ENCODE measurements around the gene STK39.

STK39 gene

GRCh38 chr2:167962436-167963226 is 284.8 kb downstream of the STK39 start:
- no peak for DNase-seq (ENCODE audit: low read depth in 2 of 2, low spot score in 1 of 2)

DNA sequence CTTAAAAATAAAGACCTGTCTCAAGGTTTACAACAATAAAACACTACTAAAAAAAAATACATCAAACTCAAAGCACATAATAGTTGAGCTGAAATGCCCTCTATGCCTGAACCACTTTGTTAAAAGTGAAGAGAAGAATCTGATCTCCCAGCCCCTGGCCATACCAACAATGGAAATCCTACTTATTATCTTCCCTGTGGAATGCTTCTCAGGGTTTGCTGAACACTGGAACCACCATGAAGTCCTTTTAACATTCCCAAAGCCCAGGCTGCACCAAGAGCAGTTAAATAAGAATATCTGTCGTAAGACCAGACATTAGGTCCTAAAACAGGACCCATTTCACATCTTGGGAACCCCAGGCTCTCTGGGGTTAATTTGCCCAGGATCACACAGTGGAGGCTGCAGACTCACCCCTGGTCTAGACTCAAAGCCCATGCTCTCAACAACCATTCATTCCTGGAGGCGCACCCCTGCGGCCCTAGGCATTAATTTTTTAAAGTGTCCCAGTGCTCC is 285.8 kb downstream of the STK39 start:
- no peak for DNase-seq (ENCODE audit: low read depth in 2 of 2, low spot score in 1 of 2)

- DNase-seq (ENCODE audit: low read depth in 2 of 2, low spot score in 1 of 2), result no peak
Observed at GRCh38 chr2:167960089-167960747, 287.2 kb downstream of the STK39 start.

GRCh38 chr2:167957662-167958061 is 289.7 kb downstream of the STK39 start:
- no peak for DNase-seq (ENCODE audit: low read depth in 2 of 2, low spot score in 1 of 2)

DNA sequence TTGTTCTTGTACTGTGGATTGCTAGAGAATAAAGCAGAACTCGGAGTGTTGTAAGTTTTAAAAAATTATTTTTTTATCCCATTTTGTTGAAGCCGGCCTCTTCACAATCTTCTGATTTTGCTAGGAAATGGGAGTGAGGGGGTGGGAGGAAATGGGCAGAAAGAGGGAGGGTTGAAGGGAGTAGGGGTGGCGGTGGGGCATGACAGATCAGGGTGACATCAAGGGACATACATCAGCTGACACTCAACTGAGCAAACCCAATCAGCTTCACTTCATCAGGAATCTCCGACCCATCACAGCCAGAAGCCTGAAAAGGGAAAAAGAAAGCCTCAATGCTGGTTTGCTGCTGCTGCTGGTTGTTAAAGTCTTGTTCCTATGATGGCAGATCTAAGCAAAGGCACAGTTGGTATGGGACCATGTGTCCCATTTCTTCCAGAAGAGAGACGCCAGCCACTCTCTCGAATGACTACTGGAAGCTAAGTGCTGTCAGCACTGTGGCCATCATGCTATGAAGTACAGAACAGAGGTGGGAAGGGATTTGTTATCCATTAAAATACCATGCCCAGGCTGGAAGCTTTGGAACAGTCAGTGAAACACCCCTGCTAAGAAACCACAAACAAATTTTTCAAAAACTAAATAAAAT is 292.0 kb downstream of the STK39 start:
- DNase-seq (ENCODE audit: low read depth in 2 of 2, low spot score in 1 of 2), result no peak

GRCh38 chr2:167954495-167954894 is 292.9 kb downstream of the STK39 start:
- DNase-seq (ENCODE audit: low read depth in 2 of 2, low spot score in 1 of 2), result no peak

DNA sequence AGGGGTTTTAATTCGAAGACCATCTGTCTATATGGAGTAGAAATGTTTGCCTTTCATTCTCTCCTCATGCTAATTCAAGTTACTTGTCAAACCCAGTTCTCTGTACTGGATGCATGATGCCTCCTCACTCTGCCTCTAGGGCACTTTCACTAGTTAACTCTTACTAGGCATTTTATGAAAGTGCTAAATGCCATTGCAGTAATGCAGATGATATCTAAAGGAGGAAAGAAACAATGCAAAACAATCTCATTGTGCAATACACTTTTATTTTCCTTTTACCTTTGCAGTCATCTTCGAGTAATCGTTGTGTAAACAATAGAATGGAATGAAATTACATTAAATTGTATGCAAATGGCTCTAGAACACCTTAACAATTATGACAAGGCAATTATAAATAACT is 293.6 kb downstream of the STK39 start:
- DNase-seq (ENCODE audit: low read depth in 2 of 2, low spot score in 1 of 2), result no peak

- DNase-seq (ENCODE audit: low read depth in 2 of 2, low spot score in 1 of 2), result no peak
Observed at GRCh38 chr2:167950571-167950970, 296.8 kb downstream of the STK39 start.

DNA sequence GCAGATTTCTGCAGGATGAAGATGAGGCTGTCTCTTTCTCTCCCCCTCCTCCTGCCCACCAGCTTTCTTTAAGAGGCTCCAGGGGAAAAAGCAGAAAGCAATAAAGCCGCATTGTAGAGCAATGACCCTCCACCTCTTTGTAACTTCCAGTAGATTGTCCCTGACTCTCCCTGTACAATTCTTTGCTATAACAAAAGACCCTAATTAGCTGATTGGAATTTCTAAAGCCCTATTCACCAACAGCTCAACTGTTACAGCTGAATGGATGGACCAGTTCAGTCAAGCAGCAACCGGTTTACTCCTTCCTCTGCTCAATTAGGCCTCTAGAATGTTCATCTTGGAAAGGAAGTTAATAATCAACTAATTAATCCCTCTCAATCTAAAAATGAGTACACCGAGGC is 301.0 kb downstream of the STK39 start:
- DNase-seq (ENCODE audit: low read depth in 2 of 2, low spot score in 1 of 2), result no peak

DNA sequence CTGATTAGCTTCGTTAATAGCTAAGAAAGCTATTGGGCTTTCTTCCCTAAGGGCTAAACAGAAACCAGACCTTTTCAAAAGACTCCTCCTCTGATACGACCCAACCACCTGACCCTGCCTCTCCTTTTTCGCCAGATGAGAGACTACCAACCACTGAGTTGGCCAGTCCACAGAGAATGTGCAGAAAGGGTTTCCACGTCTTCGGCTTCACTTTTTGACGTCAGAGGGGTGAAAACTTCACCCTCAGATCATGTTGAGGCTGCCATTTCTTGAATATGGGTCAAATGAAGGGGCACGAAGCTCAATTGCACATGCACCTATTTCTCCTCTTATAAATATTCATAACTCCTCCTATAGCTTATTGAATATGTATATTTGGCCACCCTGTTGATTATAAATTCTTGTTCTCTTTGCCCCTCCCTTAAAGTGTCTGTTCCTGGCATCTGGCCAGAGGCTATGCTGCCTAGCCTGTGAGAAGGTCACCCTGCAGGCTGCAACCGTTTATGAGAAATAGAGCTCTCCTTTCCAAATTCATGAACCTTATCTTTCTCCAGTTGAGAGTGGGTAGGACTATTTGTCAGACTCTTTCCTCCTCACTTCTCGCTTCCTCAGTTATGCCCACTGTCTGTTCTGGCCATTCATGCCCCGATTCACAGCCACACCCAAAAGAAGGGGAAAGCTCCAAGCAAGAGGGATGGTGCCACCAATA is 301.6 kb downstream of the STK39 start:
- DNase-seq (ENCODE audit: low read depth in 2 of 2, low spot score in 1 of 2), result no peak

DNA sequence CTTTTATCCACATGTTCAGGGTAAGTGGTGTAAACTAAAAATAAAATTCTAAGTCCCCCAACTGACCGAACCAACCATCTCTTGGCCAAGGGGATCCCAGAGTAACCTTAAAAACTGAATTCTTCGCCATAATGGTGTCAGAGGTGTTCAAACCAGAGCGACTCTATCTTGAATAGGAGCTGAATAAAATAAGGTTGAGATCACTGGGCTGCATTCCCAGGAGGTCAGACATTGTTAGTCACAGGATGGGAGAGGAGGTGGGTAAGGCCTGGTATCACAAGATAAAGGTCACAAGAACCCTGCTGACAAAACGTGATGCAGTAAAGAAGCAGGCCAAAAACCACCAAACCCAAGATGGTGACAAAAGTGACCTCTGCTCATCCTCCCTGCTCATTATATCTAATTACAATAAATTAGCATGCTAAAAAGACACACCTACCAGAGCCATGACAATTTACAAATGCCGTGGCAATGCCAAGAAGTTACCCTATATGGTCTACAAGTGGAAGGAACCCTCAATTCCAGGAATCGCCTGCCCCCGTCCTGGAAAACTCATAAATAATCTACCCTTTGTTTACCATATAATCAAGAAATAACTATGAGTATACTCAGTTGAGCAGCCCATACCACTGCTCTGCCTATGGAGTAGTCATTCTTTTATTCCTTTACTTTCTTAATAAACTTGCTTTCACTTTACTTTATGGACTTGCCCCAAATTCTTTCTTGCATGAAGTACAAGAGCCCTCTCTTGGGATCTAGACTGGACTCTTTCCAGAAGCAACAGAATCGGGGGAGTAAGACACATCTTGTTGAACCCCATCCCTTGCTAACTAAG is 302.4 kb downstream of the STK39 start:
- DNase-seq (ENCODE audit: low read depth in 2 of 2, low spot score in 1 of 2), result no peak

GRCh38 chr2:167943897-167944296 is 303.5 kb downstream of the STK39 start:
- DNase-seq (ENCODE audit: low read depth in 2 of 2, low spot score in 1 of 2), result no peak

- no peak for DNase-seq (ENCODE audit: low read depth in 2 of 2, low spot score in 1 of 2)
Observed at GRCh38 chr2:167943368-167943767, 304.0 kb downstream of the STK39 start.

- DNase-seq (ENCODE audit: low read depth in 2 of 2, low spot score in 1 of 2), result no peak
Observed at GRCh38 chr2:167942366-167943081, 304.9 kb downstream of the STK39 start.

DNA sequence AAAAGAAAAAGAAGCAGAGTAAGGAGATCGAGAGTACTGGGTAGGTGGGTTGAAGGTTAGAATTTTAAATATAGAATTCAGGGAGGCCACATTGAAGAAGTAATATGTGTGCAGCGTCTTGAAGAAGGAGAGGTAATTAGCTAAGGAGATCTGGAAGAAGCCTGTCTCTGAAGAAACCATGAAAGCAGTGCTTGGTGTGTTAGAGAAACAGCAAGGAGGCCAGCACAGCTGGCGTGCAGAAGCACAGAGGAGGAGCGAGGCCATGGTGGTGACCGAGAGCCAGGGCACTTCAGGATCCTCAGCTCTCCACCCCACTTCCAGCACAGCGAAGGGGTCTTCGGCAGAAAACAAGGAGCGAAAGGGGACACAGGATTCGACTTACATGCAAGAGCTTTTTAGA is 305.8 kb downstream of the STK39 start:
- DNase-seq (ENCODE audit: low read depth in 2 of 2, low spot score in 1 of 2), result no peak

DNA sequence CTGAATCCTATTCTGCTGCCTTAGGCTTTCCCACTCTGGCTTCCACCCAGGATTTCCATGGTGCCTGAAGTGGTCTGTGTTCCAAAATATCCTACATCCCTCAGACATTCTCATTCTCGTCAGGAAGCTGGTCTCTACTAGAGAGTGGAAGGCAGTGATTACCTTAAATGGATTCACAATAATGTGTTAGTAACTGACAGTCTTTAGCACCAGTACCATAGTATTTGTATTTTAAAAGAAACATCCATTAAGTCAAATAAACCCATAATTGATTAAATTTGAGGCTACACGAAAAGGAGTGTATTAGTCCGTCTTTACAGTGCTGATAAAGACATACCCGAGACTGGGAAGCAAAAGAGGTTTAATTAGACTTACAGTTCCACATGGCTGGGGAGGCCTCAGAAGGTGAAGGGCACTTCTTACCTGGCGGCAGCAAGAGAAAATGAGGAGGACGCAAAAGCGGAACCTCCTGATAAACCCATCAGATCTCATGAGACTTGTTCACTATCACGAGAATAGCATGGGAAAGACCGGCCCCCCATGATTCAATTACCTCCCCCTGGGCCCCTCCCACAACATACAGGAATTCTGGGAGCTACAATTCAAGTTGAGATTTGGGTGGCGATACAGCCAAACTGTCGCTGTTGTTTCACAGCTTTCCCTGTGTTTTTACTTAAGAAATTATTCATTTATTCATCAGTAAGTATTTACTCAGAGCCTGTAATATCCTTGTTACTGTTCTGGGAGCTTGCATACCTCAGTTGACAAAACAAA is 306.5 kb downstream of the STK39 start:
- no peak for DNase-seq (ENCODE audit: low read depth in 2 of 2, low spot score in 1 of 2)

GRCh38 chr2:167940346-167940725 is 307.1 kb downstream of the STK39 start:
- DNase-seq (ENCODE audit: low read depth in 2 of 2, low spot score in 1 of 2), result no peak

DNA sequence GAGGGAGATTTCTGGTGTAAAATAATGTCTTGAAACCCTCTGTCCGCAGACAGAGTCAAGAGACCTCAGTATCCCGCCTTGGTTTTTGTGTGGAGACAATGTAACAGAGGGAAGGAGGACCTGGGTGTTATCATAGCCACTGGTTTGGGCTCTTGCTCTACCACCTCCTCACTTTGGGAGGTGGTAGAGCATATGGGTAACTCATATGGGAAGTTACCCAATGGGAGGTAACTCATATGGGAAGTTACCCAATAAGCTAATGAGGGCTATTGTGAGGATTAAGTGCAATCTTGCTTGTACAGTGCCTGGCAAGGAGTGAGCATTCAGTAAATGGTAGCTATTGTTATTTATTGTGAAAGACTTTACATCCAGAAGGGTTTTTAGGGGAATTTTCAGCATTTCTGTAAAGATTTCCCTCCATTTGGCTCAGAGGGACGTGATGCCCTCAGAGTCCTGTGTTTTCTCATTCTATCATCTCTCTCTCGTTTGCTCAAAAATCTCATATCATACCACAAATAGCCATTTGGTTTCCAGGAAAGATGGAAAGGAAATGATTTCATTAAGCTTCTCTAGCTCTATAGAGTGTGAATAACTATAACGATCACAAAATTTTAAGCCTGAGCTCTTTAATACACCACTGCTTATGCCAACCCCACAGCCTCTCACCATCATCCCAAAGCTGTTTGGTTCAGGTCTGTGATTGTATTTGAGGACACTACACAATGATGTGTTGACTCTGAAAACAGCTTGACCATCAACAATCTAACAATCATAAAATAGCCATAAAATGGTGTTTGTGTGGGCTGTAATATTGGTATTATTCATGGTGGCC is 307.7 kb downstream of the STK39 start:
- DNase-seq (ENCODE audit: low read depth in 2 of 2, low spot score in 1 of 2), result no peak
